H9 (cell line): ENCODE measurements around the gene ACOT11. TPM values are rescaled to one million over a fixed set of nuclear protein-coding genes. Genes with fewer than 3 reads are reported as not detected.

ENCODE experiments used
- DNase-seq: peaks from one replicate; pipeline ENCODE4 v3.0.0-alpha.2; 2017
- H2AFZ ChIP-seq: one replicate; pipeline ENCODE4 v1.6.1; 2013; ENCODE audit warnings: mild to moderate bottlenecking, low read length, control low read depth, moderate library complexity
- H2AK5ac ChIP-seq: 2 replicates; pipeline ENCODE4 v1.6.1; 2013; ENCODE audit warnings: low read length, control low read depth, mixed read lengths; ENCODE audit not compliant: insufficient read length
- H2BK120ac ChIP-seq: one replicate; pipeline ENCODE4 v1.6.1; 2013; ENCODE audit warnings: low read depth, mild to moderate bottlenecking, low read length, control low read depth, inconsistent platforms; ENCODE audit not compliant: poor library complexity, severe bottlenecking
- H2BK12ac ChIP-seq: 2 replicates; pipeline ENCODE4 v1.6.1; 2013; ENCODE audit warnings: low read length, control low read depth, mixed read lengths, low read depth; ENCODE audit not compliant: insufficient read length
- H2BK15ac ChIP-seq: 2 replicates; pipeline ENCODE4 v1.6.1; 2013; ENCODE audit warnings: low read depth, low read length, control low read depth
- H2BK20ac ChIP-seq: one replicate; pipeline ENCODE4 v1.6.1; 2013; ENCODE audit warnings: low read depth, mild to moderate bottlenecking, low read length, control low read depth, inconsistent platforms; ENCODE audit not compliant: poor library complexity, severe bottlenecking
- H2BK5ac ChIP-seq: 2 replicates; pipeline ENCODE4 v1.6.1; 2013; ENCODE audit warnings: low read length, control low read depth, mixed read lengths; ENCODE audit not compliant: insufficient read length
- H3K14ac ChIP-seq: 2 replicates; pipeline ENCODE4 v1.6.1; 2013; ENCODE audit warnings: low read length, control low read depth; ENCODE audit not compliant: insufficient read depth
- H3K18ac ChIP-seq: 2 replicates; pipeline ENCODE4 v1.6.1; 2013; ENCODE audit warnings: low read depth, mild to moderate bottlenecking, mixed read lengths, low read length, control low read depth; ENCODE audit not compliant: insufficient read length
- H3K23ac ChIP-seq: 2 replicates; pipeline ENCODE4 v1.6.1; 2013; ENCODE audit warnings: low read length, control low read depth, mixed read lengths, low read depth; ENCODE audit not compliant: insufficient read length
- H3K23me2 ChIP-seq: 2 replicates; pipeline ENCODE4 v1.6.1; 2013; ENCODE audit warnings: low read depth, mild to moderate bottlenecking, mixed read lengths, low read length, control low read depth; ENCODE audit not compliant: insufficient read length, poor library complexity, severe bottlenecking
- H3K27ac ChIP-seq: 2 replicates; pipeline ENCODE4 v1.5.1; 2013; ENCODE audit warnings: low read length, control low read depth, mixed read lengths, low read depth; ENCODE audit not compliant: insufficient read length
- H3K27me3 ChIP-seq: 2 replicates; pipeline ENCODE4 v1.6.1; 2013; ENCODE audit warnings: low read length, control low read depth, inconsistent platforms; ENCODE audit not compliant: insufficient read depth
- H3K4ac ChIP-seq: 2 replicates; pipeline ENCODE4 v1.6.1; 2013; ENCODE audit warnings: low read depth, mild to moderate bottlenecking, control low read depth, inconsistent platforms, low read length, moderate library complexity
- H3K4me1 ChIP-seq: 2 replicates; pipeline ENCODE4 v1.6.1; 2013; ENCODE audit warnings: low read length, control low read depth, inconsistent platforms; ENCODE audit not compliant: insufficient read depth
- H3K4me2 ChIP-seq: 2 replicates; pipeline ENCODE4 v1.6.1; 2013; ENCODE audit warnings: low read length, control low read depth, mixed read lengths; ENCODE audit not compliant: insufficient read length, insufficient read depth
- H3K56ac ChIP-seq: 2 replicates; pipeline ENCODE4 v1.6.1; 2013; ENCODE audit warnings: low read depth, mild to moderate bottlenecking, mixed read lengths, low read length, control low read depth; ENCODE audit not compliant: insufficient read length
- H3K79me1 ChIP-seq: 2 replicates; pipeline ENCODE4 v1.6.1; 2013; ENCODE audit warnings: low read depth, mild to moderate bottlenecking, moderate library complexity, low read length, control low read depth, inconsistent platforms; ENCODE audit not compliant: insufficient read depth, poor library complexity, severe bottlenecking
- H3K79me2 ChIP-seq: 2 replicates; pipeline ENCODE4 v1.6.1; 2013; ENCODE audit warnings: low read length, control low read depth, inconsistent platforms; ENCODE audit not compliant: insufficient read depth
- H3K9ac ChIP-seq: 2 replicates; pipeline ENCODE4 v1.6.1; 2013; ENCODE audit warnings: low read length, control low read depth, mixed read lengths; ENCODE audit not compliant: insufficient read length; ENCODE audit errors: extremely low read depth
- H3K9me3 ChIP-seq: one replicate; pipeline ENCODE4 v1.6.1; 2013; ENCODE audit warnings: low read depth, low read length, inconsistent platforms; ENCODE audit not compliant: control insufficient read depth
- H3T11ph ChIP-seq: one replicate; pipeline ENCODE4 v1.6.1; 2013; ENCODE audit warnings: mild to moderate bottlenecking, low read length, control low read depth, inconsistent platforms
- H4K20me1 ChIP-seq: one replicate; pipeline ENCODE4 v1.6.1; 2013; ENCODE audit not compliant: control insufficient read depth, insufficient read length, insufficient read depth
- H4K5ac ChIP-seq: 2 replicates; pipeline ENCODE4 v1.6.1; 2013; ENCODE audit warnings: low read depth, mild to moderate bottlenecking, mixed read lengths, low read length, control low read depth; ENCODE audit not compliant: insufficient read length
- H4K8ac ChIP-seq: replicated peaks from 2 replicates; pipeline ENCODE4 v1.6.1; 2013; ENCODE audit warnings: low read length, control low read depth, mixed read lengths, low read depth; ENCODE audit not compliant: insufficient read length
- H4K91ac ChIP-seq: 2 replicates; pipeline ENCODE4 v1.6.1; 2013; ENCODE audit warnings: low read depth, mild to moderate bottlenecking, moderate library complexity, mixed read lengths, low read length, control low read depth; ENCODE audit not compliant: insufficient read length
- H3K27ac Mint-ChIP-seq, 3 experiments: 2 replicates in 2 of 3; 3 replicates in 1 of 3; pipeline ENCODE4 v1.8.0; 2020 to 2021; ENCODE audit warnings: mixed read lengths in 3 of 3, mild to moderate bottlenecking in 1 of 3, moderate library complexity in 1 of 3
- H3K27me3 Mint-ChIP-seq: 2 replicates; pipeline ENCODE4 v1.8.0; 2021; ENCODE audit warnings: low read depth, mild to moderate bottlenecking, moderate library complexity, mixed read lengths
- H3K36me3 Mint-ChIP-seq, 3 experiments: 2 replicates in 2 of 3; 3 replicates in 1 of 3; pipeline ENCODE4 v1.8.0; 2020 to 2021; ENCODE audit warnings: low read depth in 3 of 3, mixed read lengths in 3 of 3; ENCODE audit not compliant: insufficient read depth in 1 of 3
- H3K4me1 Mint-ChIP-seq, 2 experiments: 2 replicates each; pipeline ENCODE4 v1.8.0; 2020; ENCODE audit warnings: mixed read lengths in 2 of 2
- H3K4me3 Mint-ChIP-seq, 2 experiments: 2 replicates in 1 of 2; 3 replicates in 1 of 2; pipeline ENCODE4 v1.8.0; 2020 to 2021; ENCODE audit warnings: mild to moderate bottlenecking in 2 of 2, mixed read lengths in 2 of 2, moderate library complexity in 1 of 2
- H3K9me3 Mint-ChIP-seq, 2 experiments: 2 replicates in 1 of 2; 3 replicates in 1 of 2; pipeline ENCODE4 v1.8.0; 2020; ENCODE audit warnings: mild to moderate bottlenecking in 2 of 2, mixed read lengths in 2 of 2, moderate library complexity in 1 of 2
- WGBS: extraction: QIAGEN DNeasy Blood & Tissue Kit; methylation state at CpG from one replicate; pipeline ENCODE4 v1.1.7; 2013; ENCODE audit warnings: missing lambda C conversion rate, low lambda C conversion rate, mixed read lengths; ENCODE audit not compliant: insufficient read length; ENCODE audit errors: extremely low coverage; 5-methylcytosine and 5-hydroxymethylcytosine counted together
- total RNA-seq: library from RNA; stranded (reverse); gene quantifications from 2 replicates; pipeline ENCODE4 v1.2.1, GENCODE V29; 2021
- TF ChIP-seq, protein P1 (sequence below): fragments of 200-600 bp; sonication (generic); conservative IDR thresholded peaks from 3 replicates; pipeline ENCODE4 v1.8.0; 2021; ENCODE audit warnings: antibody characterized with exemption, mild to moderate bottlenecking

The ACOT11 gene
- total RNA-seq, 1 experiment from 2014 or later = 4.0 TPM

GRCh38 chr1:54519709-54520108, 28.3 kb upstream of the ACOT11 start:
- Mint-ChIP-seq H3K4me1 (0 out of 4 replicates have a peak, but pooled peaks cover 0 to 2% of the 10 kb centered on the region in 2 experiments), H3K36me3 (no peaks in the 10 kb centered on the region), H3K4me3 (no peak overlapping the region), H3K27ac (no peak overlapping the region), H3K27me3 (no peaks in the 10 kb centered on the region; the same call in 1 of the 2 replicates), H3K9me3 (no peaks in the 10 kb centered on the region)
- no peak overlapping the region for H3K9ac ChIP-seq
- no peak overlapping the region for H3K14ac ChIP-seq
- WGBS = no CpG with 5 or more reads among the region's 5 CpGs
- no peak overlapping the region for H2BK20ac ChIP-seq
- H3K23me2 ChIP-seq = no peaks in the 10 kb centered on the region
- H4K91ac ChIP-seq = no peak overlapping the region
- no peaks in the 10 kb centered on the region for H3K4me1 ChIP-seq
- no peak overlapping the region for H3K23ac ChIP-seq
- H4K8ac ChIP-seq = no peak overlapping the region
- H2AK5ac ChIP-seq = no peak overlapping the region
- no peak overlapping the region for H3K18ac ChIP-seq
- H3K4me2 ChIP-seq = no peak overlapping the region
- H2BK15ac ChIP-seq = no peak overlapping the region
- peak; percentile 65 for DNase-seq
- H3K56ac ChIP-seq = no peak overlapping the region
- H4K20me1 ChIP-seq = peaks cover 4% of the 10 kb centered on the region
- H2BK12ac ChIP-seq = no peak overlapping the region
- H3K79me2 ChIP-seq = no peaks in the 10 kb centered on the region
- H3K27ac ChIP-seq = no peak overlapping the region
- H3K79me1 ChIP-seq = no peaks in the 10 kb centered on the region
- H2BK120ac ChIP-seq = no peak overlapping the region
- no peaks in the 10 kb centered on the region for H3K27me3 ChIP-seq
- H4K5ac ChIP-seq = no peak overlapping the region
- H2BK5ac ChIP-seq = no peak overlapping the region
- H3K9me3 ChIP-seq = no peaks in the 10 kb centered on the region
- H2AFZ ChIP-seq = no peak overlapping the region
- no peak overlapping the region for H3T11ph ChIP-seq
- TF ChIP-seq, protein P1, sequence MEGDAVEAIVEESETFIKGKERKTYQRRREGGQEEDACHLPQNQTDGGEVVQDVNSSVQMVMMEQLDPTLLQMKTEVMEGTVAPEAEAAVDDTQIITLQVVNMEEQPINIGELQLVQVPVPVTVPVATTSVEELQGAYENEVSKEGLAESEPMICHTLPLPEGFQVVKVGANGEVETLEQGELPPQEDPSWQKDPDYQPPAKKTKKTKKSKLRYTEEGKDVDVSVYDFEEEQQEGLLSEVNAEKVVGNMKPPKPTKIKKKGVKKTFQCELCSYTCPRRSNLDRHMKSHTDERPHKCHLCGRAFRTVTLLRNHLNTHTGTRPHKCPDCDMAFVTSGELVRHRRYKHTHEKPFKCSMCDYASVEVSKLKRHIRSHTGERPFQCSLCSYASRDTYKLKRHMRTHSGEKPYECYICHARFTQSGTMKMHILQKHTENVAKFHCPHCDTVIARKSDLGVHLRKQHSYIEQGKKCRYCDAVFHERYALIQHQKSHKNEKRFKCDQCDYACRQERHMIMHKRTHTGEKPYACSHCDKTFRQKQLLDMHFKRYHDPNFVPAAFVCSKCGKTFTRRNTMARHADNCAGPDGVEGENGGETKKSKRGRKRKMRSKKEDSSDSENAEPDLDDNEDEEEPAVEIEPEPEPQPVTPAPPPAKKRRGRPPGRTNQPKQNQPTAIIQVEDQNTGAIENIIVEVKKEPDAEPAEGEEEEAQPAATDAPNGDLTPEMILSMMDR = peak; percentile 67
- H3K4ac ChIP-seq = no peak overlapping the region
